Measurements from ENCODE around the gene USP2.

The USP2 gene

DNA sequence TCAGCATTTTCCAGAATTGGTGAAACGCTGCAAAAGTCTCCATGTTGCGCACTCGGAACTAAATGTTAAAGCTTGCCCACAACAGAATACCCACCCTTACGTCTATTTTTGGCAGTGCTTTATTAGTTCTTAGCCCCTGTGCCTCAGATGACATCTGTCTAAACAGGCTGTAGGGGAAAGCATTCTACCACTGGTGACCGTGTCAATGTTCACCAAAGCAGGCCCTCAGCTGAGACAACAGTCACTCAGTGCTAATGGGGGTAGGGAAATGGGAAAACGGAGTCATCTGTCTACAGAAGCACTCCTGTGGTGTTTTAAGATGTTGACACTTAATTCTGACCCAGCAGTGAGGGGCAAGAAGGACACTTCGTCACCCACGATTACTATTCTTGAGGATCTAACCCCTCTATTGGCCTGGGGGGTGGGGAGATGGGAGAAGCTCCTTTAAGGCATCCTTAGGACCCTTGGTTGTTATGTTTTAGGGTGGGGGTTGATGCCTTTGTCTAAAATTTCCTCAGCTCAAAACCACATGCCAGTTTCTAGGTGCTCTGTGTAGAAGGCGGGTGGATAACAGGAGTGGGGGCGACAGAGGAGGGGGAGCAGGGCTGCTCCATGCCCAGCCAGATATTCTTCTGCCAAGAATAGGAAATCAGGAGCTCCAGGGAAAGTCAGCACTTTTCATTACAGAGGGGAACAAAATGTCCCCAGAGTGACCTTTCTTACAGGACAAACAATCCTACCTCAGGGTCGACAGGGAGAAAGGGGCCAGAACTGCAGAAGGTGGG is 19.4 kb downstream of the USP2 start:
- DNase-seq, result no peak

- DNase-seq, result no peak
Measured at GRCh38 chr11:119361056-119361787, 20.3 kb downstream of the USP2 start.

DNA sequence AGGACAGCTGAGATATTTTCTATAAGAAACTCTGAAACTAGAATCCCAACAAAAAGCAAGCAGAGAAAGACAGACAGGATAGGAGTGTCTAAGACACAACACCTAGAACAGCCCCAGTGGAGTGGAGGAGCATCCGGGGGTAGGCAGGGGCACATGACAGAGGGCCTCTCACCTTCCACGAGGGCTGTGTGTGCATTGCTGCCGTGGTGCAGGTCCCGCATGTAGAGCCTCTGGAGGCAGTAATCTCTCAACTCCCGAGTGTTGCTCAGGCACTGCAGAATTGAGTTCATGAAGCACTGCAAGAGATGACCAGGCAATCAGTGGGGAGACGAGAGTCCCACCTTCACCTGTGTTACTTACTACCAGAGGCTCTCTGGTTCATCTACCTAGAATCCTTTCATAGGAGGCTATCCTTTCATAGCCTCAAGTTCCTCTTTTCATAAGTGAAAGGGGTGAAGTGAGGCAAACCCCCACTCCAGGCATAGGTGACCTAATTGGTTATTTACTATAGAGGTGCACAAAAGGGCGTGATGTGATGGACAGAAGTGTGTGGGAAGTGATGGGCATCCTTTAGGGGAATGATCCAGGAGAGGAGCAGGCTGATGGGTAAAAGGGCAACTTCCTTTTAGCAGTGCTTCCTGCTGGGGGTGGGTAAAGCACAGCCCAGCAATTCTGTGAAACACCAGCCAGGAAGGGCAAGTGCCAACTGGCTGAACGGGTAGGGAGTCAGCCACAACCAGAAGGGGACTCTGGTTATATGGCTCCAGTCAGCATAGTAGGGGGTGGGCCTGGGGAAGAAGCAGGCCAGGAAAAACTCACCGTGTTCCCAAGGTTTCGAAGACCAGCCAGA is 21.9 kb downstream of the USP2 start:
- DNase-seq, result no peak

DNA sequence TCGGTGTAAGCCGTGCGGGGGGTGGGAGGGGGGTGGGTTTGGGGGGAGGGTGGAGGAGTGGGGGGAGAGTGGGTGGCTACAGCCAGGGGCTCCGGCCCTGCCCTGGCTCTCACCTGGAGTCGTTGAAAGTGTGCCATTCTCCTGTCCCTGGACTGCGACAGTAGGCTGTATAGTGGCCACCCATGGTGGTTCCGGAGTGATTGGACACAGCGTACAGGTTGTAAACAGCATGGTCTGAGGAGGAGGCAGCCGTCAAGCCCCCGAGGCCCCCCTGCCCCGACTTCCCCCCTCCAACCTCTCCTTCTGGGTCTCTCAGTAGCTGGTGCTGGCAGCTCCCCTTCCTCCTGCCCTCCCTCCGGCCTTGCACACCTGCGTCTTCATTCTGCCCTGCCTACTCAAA is 24.4 kb downstream of the USP2 start:
- DNase-seq, result no peak

GRCh38 chr11:119356349-119357031 is 25.0 kb downstream of the USP2 start:
- DNase-seq, result peak; percentile 74

GRCh38 chr11:119355091-119355843 is 26.2 kb downstream of the USP2 start:
- DNase-seq, result no peak

DNA sequence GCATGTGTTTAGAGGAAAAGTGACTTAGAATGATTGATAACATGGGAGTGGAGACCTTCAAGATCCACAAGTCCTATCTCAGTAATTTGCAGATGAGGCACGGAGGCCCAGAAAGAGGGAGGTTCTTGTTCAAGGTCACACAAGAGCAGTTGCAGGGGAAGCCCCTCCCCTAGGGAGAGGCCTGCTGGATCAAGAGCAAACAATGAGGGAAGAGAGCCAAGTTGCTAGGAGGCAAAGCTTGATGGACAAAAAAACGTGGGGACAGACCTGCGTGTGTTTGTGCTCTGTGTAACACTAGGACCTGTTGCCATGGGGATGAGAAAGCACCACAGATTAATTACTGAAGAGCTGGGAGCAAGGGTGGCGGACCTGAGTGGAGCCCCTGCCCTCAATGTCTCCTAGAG is 28.6 kb downstream of the USP2 start:
- DNase-seq, result no peak

DNA sequence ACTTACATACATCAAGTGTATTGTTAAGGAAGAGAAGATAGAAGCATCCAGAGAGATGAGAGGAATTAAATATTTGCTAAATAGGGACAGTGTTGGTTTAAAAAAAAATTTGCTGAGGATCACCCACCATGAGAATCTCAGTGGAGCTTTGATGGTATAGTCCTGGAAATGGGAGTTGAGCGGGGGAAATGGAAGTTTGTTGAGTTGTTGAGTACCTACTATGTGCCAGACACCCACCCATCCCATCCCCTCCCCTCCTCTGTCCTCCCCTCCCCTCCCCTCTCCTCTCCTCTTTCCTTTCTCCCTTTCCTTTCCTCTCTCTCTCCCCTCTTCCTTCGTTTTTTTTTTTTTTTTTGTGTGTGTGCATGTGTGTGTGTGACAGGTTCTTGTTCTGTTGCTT is 30.3 kb downstream of the USP2 start:
- no peak for DNase-seq

- DNase-seq, result no peak
Measured at GRCh38 chr11:119350302-119350701, 31.2 kb downstream of the USP2 start.

DNA sequence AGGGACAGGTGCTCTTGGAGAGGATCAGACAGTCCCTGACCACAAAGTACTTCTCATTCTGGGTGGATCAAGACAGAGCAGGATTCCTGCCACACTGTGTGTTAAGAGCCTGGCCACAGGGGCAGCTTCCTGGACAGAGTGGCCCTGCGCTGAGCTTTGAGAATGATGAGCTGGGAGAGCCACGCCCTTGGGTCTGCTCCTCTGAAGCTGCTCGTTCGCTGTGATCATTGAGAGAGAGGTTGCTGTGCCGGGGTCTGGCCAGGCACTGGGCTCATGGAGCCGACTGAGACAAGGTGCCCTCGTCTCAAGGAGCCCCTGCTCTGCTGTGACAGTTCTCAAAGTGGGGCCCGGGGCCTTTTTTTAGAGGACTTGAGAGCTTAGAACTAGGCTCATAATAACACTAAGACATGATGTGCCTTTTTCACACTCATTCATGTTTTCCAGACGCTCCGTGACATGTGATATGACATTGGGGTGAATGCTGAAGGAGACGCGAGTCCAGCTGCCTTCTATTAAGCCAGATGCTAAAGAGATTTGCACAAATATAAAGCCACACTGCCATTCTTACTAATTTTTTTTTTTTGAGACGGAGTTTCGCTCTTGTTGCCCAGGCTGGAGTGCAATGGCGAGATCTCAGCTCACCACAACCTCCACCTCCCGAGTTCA is 33.4 kb downstream of the USP2 start:
- DNase-seq, result no peak

GRCh38 chr11:119347242-119347641 is 34.2 kb downstream of the USP2 start:
- DNase-seq, result no peak

DNA sequence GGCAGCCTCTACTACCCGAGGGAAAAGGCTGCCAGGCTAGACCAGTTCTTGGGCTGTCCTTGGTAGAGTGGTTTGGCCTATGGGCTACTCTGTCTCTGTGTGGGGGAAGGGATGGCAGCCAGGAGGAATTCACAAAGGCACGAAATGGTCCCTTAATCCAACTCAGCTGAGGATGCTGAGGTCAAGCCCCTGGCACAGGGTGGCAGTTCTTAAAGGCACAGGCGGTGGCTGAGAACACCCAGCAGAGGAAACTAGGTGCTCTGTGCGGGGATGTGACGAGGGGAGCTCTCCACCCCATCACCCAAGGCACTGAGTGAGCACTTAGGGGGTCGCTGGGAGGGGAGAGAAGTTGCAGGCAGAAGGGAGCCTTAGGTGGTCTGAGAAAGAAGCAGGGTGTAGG is 34.9 kb downstream of the USP2 start, which contains the start of gene MFRP:
MFRP (minus strand) TSS at position 101 of the 400 bp plus-strand sequence. CDS start 192 bp downstream, outside the sequence.
- DNase-seq, result no peak

GRCh38 chr11:119345685-119346084 is 35.8 kb downstream of the USP2 start:
- no peak for DNase-seq

- DNase-seq, result no peak
Measured at GRCh38 chr11:119344291-119345010, 37.0 kb downstream of the USP2 start.

DNA sequence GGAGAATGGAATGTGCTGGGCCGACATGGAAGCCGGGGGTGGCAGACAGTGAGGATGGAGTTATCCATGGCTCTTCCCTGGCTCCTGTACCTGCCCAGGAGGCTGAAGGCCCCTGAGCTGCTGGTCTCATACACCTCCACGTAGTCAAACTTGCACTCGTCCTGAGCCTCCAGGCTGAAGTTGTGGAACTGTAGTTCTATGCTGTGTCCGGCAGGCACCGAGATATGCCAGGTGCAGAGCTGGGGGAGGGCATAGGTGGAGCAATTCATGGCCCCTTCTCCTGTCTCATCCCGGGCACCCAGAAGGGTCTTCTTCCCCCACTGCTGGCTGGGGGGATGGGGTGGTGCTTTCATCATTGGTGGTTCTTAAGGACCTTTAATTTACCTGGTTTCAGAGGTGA is 37.8 kb downstream of the USP2 start:
- no peak for DNase-seq

DNA sequence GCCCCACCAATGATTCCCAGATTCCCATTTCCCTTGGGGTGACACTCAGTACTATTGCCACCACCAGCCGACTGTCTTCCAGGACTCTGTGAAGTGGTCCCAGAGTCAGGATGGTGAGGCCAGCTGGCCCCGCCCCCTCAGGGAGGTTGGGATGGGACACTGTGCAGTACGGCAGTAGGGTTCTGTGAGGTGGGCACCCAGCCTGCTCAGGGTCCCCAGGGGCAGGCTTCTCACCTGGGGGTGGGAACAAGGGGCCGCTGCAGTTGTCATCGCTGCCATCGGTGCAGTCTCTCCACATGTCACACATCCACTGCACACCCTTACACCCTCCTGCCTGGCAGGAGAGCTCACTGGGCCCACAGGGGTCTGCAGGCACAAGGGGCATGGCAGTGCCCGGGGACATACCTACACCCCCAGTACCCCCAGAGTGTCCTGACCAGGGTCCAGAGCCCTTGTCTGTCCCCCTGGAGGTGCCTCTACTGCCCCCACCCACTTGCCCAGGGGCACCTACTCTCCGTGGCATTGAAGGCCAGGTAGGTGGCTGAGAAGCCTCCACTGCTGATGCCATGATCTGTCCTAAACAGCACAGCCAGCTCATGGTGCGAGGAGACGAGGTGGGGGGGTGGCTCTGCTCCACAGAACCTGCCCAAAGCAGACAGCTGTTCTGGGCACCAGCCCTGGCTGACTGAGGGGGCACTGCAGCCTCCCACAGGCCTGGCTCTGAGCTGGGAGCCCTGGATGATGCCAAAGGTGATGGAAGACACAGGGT is 38.9 kb downstream of the USP2 start:
- no peak for DNase-seq

- no peak for DNase-seq
Measured at GRCh38 chr11:119342023-119342300, 39.5 kb downstream of the USP2 start.

DNA sequence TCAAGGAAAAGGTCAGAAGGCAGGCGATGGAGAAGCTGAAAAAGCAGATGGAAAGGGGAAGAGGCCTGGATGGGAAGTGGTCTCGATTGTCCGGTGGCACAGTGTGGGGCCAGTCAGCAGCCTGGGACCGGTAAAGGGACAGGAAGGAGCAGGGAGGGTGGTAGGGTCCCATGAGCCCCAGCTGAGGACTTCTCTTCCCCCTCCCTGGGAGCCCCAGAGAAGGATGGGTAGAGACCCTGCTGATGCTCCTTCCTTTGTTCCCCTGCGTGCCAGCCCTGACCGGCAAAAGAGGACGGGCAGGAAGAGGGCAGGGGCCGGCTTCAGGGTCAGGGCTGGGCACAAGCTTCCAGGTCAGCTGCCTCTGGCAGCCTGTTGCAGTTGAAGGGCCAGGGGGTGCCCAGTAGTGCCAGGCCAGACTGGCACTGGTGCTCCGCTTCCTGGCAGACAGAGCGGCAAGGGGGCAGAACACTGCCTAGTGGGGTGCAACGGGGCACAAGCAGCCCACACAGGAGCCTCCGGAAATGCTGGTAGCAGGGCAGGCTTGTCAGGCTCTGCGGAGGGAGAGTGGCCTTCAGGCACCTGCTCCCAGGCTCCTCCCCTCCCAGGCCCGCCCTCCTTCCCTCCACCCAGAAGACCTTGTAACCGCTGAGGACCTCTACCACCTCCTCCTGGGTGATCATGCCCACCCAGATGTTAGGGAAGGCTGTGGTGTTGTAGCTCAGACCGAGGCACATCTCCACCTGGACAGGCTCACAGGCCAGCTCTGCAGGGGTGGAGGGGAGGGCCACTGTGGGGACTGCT is 40.1 kb downstream of the USP2 start:
- DNase-seq, result no peak

Data from CD4-positive, alpha-beta T cell treated with Interleukin-4 for 1 hour (primary cell).